GM20000 (cell line): Measurements from ENCODE around the gene SLC25A10.

Experiments
- DNase-seq: peaks from one replicate; pipeline ENCODE4 v3.0.0; 2012; ENCODE audit warnings: low spot score
- CTCF ChIP-seq: IDR thresholded peaks from 2 replicates; pipeline ENCODE4 v1.5.1; 2012; ENCODE audit warnings: mild to moderate bottlenecking, control low read depth; ENCODE audit errors: extremely low read depth, missing control alignments

SLC25A10 gene

GRCh38 chr17:81722184-81723120, 10.4 kb downstream of the SLC25A10 start:
- no peak for TF ChIP-seq CTCF
- DNase-seq, result no peak

GRCh38 chr17:81723651-81724209, 11.6 kb downstream of the SLC25A10 start:
- no peak for DNase-seq

GRCh38 chr17:81725439-81725838, 13.4 kb downstream of the SLC25A10 start:
- DNase-seq, result no peak
- TF ChIP-seq CTCF, result no peak

More at GRCh38 chr17:81723651-81724209, 11.6 kb downstream of the SLC25A10 start:
- TF ChIP-seq CTCF, result no peak

GRCh38 chr17:81726004-81726403, 13.9 kb downstream of the SLC25A10 start:
- TF ChIP-seq CTCF, result no peak
- DNase-seq, result no peak

GRCh38 chr17:81727324-81728031, 15.4 kb downstream of the SLC25A10 start:
- no peak for TF ChIP-seq CTCF
- DNase-seq, result no peak

DNA sequence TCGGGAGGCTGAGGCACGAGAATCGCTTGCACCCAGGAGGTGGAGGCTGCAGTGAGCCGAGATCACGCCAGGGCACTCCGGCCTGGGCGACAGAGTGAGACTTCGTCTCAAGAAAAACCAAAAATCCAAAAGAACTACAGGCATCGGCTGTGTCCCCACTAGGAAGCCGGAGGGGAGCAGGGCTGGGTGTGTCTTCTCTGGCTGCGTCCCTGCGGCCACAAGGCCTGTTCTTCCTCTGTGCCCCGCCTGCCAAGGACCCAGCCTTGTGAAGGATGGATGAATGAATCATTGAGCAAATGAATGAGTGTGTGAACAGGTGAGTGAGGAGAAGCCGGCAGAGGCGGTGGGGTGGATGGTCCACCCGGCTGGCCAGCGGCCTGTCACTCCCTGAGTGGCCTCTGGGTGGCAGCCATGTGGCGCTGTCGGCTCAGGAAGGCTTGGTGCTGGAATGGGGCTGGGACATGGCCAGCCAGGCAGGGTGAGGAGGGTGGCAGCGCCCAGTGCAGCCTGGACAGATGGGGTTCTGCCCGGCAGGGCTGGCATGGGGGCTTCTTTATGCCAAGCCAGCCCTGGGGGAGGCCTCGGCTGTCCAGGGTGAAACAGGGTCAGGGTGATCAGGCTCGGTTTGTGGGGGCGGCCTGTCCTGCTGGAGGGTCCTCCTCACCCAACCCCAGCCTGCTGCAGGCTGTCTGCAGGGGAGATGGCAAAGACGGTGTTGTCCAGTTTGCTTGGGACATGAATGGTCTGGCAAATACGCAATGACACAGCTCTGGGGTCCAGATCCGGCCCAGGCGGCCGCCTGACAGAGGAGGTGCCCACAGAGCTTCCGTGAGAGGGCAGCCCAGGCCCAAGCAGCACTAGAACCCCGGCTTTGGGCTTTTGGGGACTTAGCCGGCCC, 21.7 kb downstream of the SLC25A10 start:
- TF ChIP-seq CTCF, result peak; percentile 91
- peak; percentile 94 for DNase-seq
